ENCODE results near the gene MTRF1L. TPM values are rescaled to one million over a fixed set of nuclear protein-coding genes. Genes with fewer than 3 reads are reported as not detected.

MTRF1L gene
- total and polyA plus RNA-seq, 2 donors (not counting 1 experiment from before 2014, with no cell fraction given), result 15.7 to 17.8 TPM

- Histone ChIP-seq H3K4me1 (ENCODE audit: control insufficient read depth, extremely low read depth, insufficient read depth, low read length) (peaks cover 9% of the 10 kb centered on the region), H3K27me3 (ENCODE audit: control insufficient read depth, insufficient read depth, low read length) (no peaks in the 10 kb centered on the region), H3K4me2 (ENCODE audit: extremely low read depth, insufficient read depth, low read length) (peak overlapping the region; percentile 84), H3K9me3 (ENCODE audit: control insufficient read depth, insufficient read depth, low read depth, low read length) (no peaks in the 10 kb centered on the region), H4K20me1 (ENCODE audit: control insufficient read depth, extremely low read depth, insufficient read depth, low read length) (no peaks in the 10 kb centered on the region), H2AFZ (ENCODE audit: low read length) (no peak overlapping the region), H3K27ac (ENCODE audit: insufficient read depth, low read length) (peak overlapping the region; percentile 68), H3K36me3 (ENCODE audit: control insufficient read depth, insufficient read depth, low read length) (no peaks in the 10 kb centered on the region), H3K9ac (ENCODE audit: insufficient read depth, low read length) (peak overlapping the region; percentile 49), H3K79me2 (ENCODE audit: control insufficient read depth, insufficient read depth, low read length) (peaks cover 81% of the 10 kb centered on the region), H3K4me3 (replicated peaks in 1 of 4; ENCODE audit: control extremely low read depth in 1 of 4, insufficient read depth in 1 of 4, low read depth in 3 of 4, low read length in 4 of 4) (peak overlapping the region; percentile 77 to 94 (median 83))
- no peak for DNase-seq (ENCODE audit: low read depth in 2 of 2)
- TF ChIP-seq CTCF (conservative IDR thresholded peaks at IDR 0.05 in 1 of 2, IDR thresholded peaks at IDR 0.05 in 1 of 2; ENCODE audit: low read depth in 1 of 2, low read length in 2 of 2), result no peak
- no peak for TF ChIP-seq EZH2 (IDR thresholded peaks at IDR 0.05; ENCODE audit: low read length, missing control alignments)
These were observed 20.3 kb downstream of the MTRF1L start for GRCh38 chr6:152981989-152982903.

GRCh38 chr6:152981219-152981618 is 21.3 kb downstream of the MTRF1L start:
- peak overlapping the region; percentile 84 for H3K4me2 ChIP-seq (ENCODE audit: extremely low read depth, insufficient read depth, low read length)
- H3K27ac ChIP-seq (ENCODE audit: insufficient read depth, low read length), result no peak overlapping the region
- H4K20me1 ChIP-seq (ENCODE audit: control insufficient read depth, extremely low read depth, insufficient read depth, low read length), result no peaks in the 10 kb centered on the region
- H2AFZ ChIP-seq (ENCODE audit: low read length), result no peak overlapping the region
- peaks cover 12% of the 10 kb centered on the region for H3K4me1 ChIP-seq (ENCODE audit: control insufficient read depth, extremely low read depth, insufficient read depth, low read length)
- no peaks in the 10 kb centered on the region for H3K36me3 ChIP-seq (ENCODE audit: control insufficient read depth, insufficient read depth, low read length)
- DNase-seq (ENCODE audit: low read depth in 2 of 2), result no peak
- no peaks in the 10 kb centered on the region for H3K27me3 ChIP-seq (ENCODE audit: control insufficient read depth, insufficient read depth, low read length)
- TF ChIP-seq EZH2 (IDR thresholded peaks at IDR 0.05; ENCODE audit: low read length, missing control alignments) (no peak), CTCF (conservative IDR thresholded peaks at IDR 0.05 in 1 of 2, IDR thresholded peaks at IDR 0.05 in 1 of 2; ENCODE audit: low read depth in 1 of 2, low read length in 2 of 2) (no peak)
- H3K4me3 ChIP-seq (replicated peaks in 1 of 4; ENCODE audit: control extremely low read depth in 1 of 4, insufficient read depth in 1 of 4, low read depth in 3 of 4, low read length in 4 of 4), result peak overlapping the region; percentile 77 to 94 (median 83)
- H3K9ac ChIP-seq (ENCODE audit: insufficient read depth, low read length), result no peak overlapping the region
- H3K9me3 ChIP-seq (ENCODE audit: control insufficient read depth, insufficient read depth, low read depth, low read length), result no peaks in the 10 kb centered on the region
- H3K79me2 ChIP-seq (ENCODE audit: control insufficient read depth, insufficient read depth, low read length), result peaks cover 86% of the 10 kb centered on the region

- H3K79me2 ChIP-seq (ENCODE audit: control insufficient read depth, insufficient read depth, low read length), result peaks cover 87% of the 10 kb centered on the region
- no peaks in the 10 kb centered on the region for H4K20me1 ChIP-seq (ENCODE audit: control insufficient read depth, extremely low read depth, insufficient read depth, low read length)
- H3K36me3 ChIP-seq (ENCODE audit: control insufficient read depth, insufficient read depth, low read length), result no peaks in the 10 kb centered on the region
- H3K27me3 ChIP-seq (ENCODE audit: control insufficient read depth, insufficient read depth, low read length), result no peaks in the 10 kb centered on the region
- no peak overlapping the region for H3K9ac ChIP-seq (ENCODE audit: insufficient read depth, low read length)
- no peaks in the 10 kb centered on the region for H3K9me3 ChIP-seq (ENCODE audit: control insufficient read depth, insufficient read depth, low read depth, low read length)
- H3K4me3 ChIP-seq (replicated peaks in 1 of 4; ENCODE audit: control extremely low read depth in 1 of 4, insufficient read depth in 1 of 4, low read depth in 3 of 4, low read length in 4 of 4), result peak overlapping the region; percentile 77 to 94 (median 83)
- DNase-seq (ENCODE audit: low read depth in 2 of 2), result no peak
- no peak overlapping the region for H3K27ac ChIP-seq (ENCODE audit: insufficient read depth, low read length)
- H2AFZ ChIP-seq (ENCODE audit: low read length), result no peak overlapping the region
- TF ChIP-seq CTCF (conservative IDR thresholded peaks at IDR 0.05 in 1 of 2, IDR thresholded peaks at IDR 0.05 in 1 of 2; ENCODE audit: low read depth in 1 of 2, low read length in 2 of 2), result no peak
- TF ChIP-seq EZH2 (IDR thresholded peaks at IDR 0.05; ENCODE audit: low read length, missing control alignments), result no peak
- peaks cover 12% of the 10 kb centered on the region for H3K4me1 ChIP-seq (ENCODE audit: control insufficient read depth, extremely low read depth, insufficient read depth, low read length)
- H3K4me2 ChIP-seq (ENCODE audit: extremely low read depth, insufficient read depth, low read length), result peak overlapping the region; percentile 84
These were observed 21.9 kb downstream of the MTRF1L start for GRCh38 chr6:152980656-152981055.
